Left lobe of liver (tissue), 2 donors: ENCODE data around the gene BRI3. TPM values are rescaled to one million over a fixed set of nuclear protein-coding genes. Genes with fewer than 3 reads are reported as not detected.

ENCODE experiments used
- ATAC-seq: fragments of 200-7000 bp; cut with Tn5 transposase; one replicate; pipeline ENCODE4 v1.9.1; 2020; ENCODE audit warnings: mild to moderate bottlenecking, moderate library complexity
- DNase-seq: peaks from one replicate; pipeline ENCODE4 v3.0.0-alpha.2; 2020; ENCODE audit warnings: low spot score
- total RNA-seq: library from RNA; stranded (reverse); gene quantifications from one replicate; pipeline ENCODE4 v1.2.1, GENCODE V29; 2021
- donor health status: DM: no; HTN: no; CAD: no; lungs with moderate emphysema.
- donor health status: DM: no; HTN: yes; CAD: no.

Gene BRI3
- total RNA-seq, 1 donor from 2014 or later, result 137 TPM

- no peak for DNase-seq
These were observed 3.9 kb downstream of the BRI3 start for GRCh38 chr7:98285157-98286092.

GRCh38 chr7:98286093-98286539 is 4.6 kb downstream of the BRI3 start:
- DNase-seq (peak; percentile 83), ATAC-seq (peak; percentile 32)

More at GRCh38 chr7:98285157-98286092, 3.9 kb downstream of the BRI3 start:
- no peak for ATAC-seq

GRCh38 chr7:98286701-98287485 is 5.4 kb downstream of the BRI3 start:
- peak; percentile 1 for ATAC-seq
- DNase-seq, result no peak

- no peak for DNase-seq
- ATAC-seq, result peak; percentile 17
These were observed 6.0 kb downstream of the BRI3 start for GRCh38 chr7:98287486-98287959.

- ATAC-seq, result no peak
- no peak for DNase-seq
These were observed 6.8 kb downstream of the BRI3 start for GRCh38 chr7:98288064-98288823.

GRCh38 chr7:98289333-98289875 is 7.9 kb downstream of the BRI3 start:
- ATAC-seq, result no peak
- DNase-seq, result no peak

GRCh38 chr7:98291717-98292116 is 10.2 kb downstream of the BRI3 start:
- DNase-seq, result no peak
- no peak for ATAC-seq

GRCh38 chr7:98293265-98293664 is 11.8 kb downstream of the BRI3 start:
- ATAC-seq, result no peak

GRCh38 chr7:98293746-98294145 is 12.3 kb downstream of the BRI3 start:
- ATAC-seq (no peak), DNase-seq (no peak)

More at GRCh38 chr7:98293265-98293664, 11.8 kb downstream of the BRI3 start:
- DNase-seq, result no peak

- ATAC-seq (peak; percentile 27), DNase-seq (no peak)
These were observed 12.8 kb downstream of the BRI3 start for GRCh38 chr7:98294326-98294725.

GRCh38 chr7:98294798-98295382 is 13.4 kb downstream of the BRI3 start:
- ATAC-seq (peak; percentile 87), DNase-seq (no peak)

- ATAC-seq (peak; percentile 2), DNase-seq (no peak)
These were observed 14.1 kb downstream of the BRI3 start for GRCh38 chr7:98295467-98296192.

GRCh38 chr7:98296833-98297232 is 15.3 kb downstream of the BRI3 start:
- DNase-seq (no peak), ATAC-seq (no peak)

- no peak for ATAC-seq
These were observed 16.3 kb downstream of the BRI3 start for GRCh38 chr7:98297626-98298286.

GRCh38 chr7:98300595-98301372 is 19.3 kb downstream of the BRI3 start:
- DNase-seq, result peak; percentile 90
- ATAC-seq, result peak; percentile 89

More at GRCh38 chr7:98297626-98298286, 16.3 kb downstream of the BRI3 start:
- no peak for DNase-seq

GRCh38 chr7:98301693-98302470 is 20.4 kb downstream of the BRI3 start:
- DNase-seq (no peak), ATAC-seq (peak; percentile 22)

GRCh38 chr7:98303176-98303865 is 21.8 kb downstream of the BRI3 start:
- DNase-seq, result no peak
- ATAC-seq, result no peak
